Activated CD4-positive, CD25-positive, alpha-beta regulatory T cell treated with anti-CD3 and anti-CD28 coated beads, Interleukin-2, amount 50 U/mL, for 72 hours (primary cell): ENCODE data around the gene SIRPA.

Experiments
- DNase-seq: peaks from one replicate; pipeline ENCODE4 v3.0.0; 2021

Gene SIRPA

DNA sequence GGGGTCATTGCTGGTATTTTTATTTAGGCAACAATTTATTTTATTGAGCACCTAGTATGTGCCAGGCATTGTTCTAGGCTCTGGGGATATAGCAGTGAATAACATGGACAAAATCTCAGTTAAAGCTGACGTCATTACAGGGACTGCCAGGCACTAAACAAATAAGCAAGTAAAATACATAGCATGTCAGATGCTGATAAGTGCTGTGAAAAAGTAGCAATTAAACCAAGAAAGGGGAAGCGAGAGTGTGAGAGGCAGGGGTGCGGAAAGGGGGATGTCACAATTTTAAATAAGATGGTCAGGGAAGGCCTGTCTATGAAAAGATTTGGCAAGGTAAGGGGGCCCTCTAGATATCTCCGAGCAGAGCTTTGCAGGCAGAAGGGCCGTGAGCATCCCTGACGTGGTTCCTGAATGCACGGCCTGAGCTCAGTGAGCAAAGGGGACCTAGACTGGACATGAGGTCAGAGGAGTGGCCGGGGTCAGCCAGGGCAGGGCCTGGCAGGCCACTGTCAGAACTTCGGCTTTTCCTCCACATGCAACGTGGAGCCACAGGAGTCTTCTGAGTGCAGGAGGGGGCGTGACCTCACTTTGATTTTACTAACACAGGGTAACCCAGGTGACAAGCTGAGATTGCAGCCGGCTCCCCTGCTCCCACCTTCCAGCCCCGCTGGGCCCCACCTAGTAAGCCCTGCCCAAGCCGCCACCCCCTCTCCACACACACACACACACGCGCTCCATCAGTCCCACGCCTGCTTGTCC, 24.2 kb upstream of the SIRPA start:
- no peak for DNase-seq

DNA sequence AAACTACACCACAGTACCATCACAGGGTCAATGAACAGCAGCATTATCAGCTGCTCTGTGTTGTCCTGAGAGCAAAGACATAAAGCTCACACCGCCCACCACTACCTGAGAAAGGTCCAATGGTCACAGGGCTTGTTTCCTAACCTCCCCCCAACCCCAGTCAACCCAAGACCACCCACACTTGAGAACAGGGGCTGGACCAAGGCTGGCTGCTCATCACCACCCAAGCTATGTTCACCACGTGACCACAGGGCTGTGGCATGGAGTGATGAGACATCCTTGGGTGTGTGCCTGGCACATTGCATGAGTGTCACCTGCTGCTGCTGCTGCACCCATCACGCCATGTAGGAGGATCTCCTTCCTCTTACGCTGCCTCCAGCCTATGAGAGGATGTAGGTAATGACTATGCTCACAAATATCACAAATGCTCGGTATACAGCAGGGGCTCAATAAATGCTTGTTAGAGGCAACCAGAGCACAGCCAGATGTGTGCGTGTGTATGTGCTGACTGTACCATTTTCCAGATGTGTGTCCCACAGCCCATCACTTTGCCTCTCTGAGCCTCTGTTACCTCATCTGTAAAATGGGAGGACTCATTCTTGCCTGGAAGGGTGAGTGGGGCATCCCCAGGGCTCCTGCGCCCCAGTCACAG, 23.3 kb upstream of the SIRPA start:
- no peak for DNase-seq

DNA sequence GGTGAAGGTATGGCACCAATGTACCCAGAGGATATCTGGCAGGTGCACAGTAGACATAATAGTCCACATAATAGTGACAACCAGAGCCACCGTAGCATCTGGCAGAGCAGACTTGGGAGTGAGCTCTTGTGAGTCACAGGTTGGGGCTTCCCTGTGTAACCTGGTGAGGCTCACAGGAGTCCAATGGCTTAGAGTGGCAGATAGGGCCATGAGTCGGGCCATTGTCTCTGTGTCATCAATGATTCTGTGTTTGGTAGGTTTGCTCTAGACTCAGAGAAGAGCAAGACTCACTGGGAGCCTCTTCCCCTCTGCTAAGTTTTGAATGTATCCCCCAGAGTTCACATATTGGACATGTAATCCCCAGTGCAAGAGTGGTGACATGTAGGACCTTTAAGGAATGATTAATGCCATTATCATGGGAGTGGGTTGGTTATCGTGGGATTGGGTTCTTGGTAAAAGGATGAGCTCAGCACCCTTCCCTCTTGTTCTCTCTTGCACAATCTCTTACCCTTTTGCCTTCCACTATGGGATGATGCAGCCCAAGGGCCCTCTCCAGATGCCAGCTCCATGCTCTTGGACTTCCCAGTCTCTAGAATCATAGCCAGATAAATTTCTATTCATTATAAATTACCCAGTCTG, 22.6 kb upstream of the SIRPA start:
- no peak for DNase-seq

DNA sequence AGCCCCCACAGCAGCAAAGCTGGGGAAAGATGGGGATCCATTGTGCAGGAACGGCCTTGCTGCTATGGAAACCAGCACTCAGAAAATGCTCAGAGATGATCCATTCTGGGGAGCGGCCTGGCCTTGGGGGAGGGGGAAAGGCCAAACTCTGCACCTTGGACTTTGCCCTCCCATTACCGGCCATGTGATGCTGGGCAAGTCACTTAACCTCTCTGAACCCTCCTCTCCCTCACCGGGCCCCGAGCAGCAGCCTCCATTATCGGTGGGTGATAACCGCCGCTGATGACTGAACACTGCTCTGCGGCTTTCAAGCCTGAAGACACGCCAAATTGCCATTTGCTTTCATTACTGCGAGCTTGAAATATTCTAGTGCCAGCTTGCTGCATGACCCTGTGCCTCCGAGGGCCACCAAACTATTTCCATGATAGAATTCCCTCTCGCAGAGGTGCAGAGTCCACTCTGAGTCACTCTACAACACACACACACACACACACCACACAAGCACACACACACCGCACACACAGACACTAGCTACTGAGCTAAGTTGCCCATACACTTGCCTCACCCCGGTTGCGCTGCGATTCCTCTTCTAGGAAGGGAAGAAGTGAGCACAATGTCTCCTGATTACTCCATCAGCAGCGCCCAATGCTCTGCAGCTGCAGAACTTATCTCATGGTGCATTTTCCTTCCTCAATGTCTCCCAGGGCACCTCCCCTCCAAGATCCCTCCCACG, 20.6 kb upstream of the SIRPA start:
- no peak for DNase-seq

DNA sequence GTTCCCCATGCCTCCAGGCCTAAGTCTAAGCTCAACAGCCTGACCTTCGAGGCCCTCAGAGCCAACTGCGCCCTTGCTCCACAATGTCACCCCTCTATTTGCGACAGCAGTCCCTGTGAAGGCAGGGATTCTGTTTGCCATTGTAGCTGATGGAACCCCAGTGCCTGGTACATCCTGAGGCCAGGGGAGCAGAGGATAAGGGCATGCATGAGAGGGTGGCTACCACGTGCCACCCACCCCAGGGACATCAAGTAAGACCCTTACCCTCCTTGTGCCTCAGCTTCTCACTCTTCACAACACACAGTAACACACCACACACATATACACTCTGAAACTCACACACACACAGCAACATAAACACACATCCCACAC, 20.0 kb upstream of the SIRPA start:
- DNase-seq: no peak

DNA sequence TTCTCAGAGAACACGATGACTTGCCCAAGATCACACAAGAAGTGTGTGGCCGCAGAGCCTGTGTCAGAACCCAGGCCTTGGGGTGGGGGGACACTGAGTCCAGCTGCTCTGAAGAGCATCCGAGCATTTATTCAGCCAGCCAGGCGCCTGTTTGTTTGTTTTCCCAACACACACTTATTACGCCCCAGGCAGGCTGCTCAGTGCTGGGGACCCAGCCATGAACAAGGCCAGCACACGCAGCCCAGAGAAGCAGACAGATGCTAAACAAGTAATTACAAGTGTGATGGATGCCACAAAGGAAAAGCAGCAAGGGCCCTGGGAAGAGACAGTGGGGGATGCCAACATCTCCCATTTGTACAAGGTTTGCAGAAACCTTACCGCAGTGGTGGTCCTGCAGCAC, 19.4 kb upstream of the SIRPA start:
- DNase-seq: no peak

DNA sequence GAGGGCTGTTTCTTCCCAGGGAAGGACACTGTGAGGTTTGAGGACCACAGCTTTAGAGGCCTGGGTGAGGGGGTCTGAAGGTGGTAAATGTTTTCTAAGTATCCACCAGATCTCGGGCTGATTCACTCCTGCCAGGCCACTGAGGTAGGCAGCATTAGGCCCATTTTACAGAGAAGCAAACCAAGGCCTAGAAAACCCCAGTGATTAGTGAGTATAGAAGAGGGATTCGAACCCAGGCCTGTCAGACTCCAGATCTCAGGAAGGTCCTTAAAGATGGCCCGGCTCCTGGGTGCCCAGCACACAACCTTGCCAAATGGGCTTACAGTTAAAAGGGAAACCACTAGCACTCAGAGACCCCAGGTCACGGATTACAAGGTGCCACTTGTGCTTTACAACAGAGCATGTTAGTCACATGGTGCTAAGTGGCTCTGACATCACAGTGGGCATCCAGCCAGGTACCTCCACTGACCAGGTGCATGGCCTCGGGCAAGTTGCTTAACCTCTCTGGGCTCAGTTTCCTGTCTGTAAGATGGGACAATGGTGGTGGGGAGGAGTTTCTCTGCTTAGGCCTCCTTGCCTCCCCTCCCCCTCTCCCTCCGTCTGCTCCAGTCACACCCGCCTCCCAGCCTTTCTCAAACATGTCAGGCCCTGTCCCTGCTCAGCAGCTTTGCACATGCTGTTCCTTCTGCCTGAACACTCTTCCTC, 18.8 kb upstream of the SIRPA start:
- no peak for DNase-seq

DNA sequence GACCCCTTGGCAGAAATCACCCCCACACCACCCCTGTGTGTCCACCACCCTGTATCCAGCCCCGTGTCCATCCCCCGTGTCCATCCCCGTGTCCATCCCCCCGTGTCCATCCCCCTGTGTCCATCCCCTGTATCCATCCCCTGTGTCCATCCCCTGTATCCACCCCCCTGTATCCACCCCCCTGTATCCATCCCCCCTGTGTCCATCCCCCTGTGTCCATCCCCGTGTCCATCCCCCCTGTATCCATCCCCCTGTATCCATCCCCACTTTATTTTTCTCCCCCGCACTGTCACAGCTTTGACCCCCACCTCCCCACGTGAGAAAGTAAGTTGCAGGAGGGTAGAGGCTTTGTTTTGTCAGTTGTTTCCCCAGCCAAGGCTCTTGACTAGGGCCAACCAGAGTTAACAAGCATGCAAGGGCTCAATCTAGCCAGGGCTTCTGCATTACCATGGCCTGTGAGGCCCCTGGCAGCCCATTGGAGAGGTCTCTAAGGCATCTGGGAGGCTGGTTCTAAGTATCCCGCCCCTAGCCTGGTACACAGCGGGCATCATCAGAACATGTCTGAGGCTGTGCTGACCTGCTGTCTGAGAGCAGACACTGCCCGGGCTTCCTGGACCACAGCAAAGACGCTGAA, 18.1 kb upstream of the SIRPA start:
- no peak for DNase-seq

DNA sequence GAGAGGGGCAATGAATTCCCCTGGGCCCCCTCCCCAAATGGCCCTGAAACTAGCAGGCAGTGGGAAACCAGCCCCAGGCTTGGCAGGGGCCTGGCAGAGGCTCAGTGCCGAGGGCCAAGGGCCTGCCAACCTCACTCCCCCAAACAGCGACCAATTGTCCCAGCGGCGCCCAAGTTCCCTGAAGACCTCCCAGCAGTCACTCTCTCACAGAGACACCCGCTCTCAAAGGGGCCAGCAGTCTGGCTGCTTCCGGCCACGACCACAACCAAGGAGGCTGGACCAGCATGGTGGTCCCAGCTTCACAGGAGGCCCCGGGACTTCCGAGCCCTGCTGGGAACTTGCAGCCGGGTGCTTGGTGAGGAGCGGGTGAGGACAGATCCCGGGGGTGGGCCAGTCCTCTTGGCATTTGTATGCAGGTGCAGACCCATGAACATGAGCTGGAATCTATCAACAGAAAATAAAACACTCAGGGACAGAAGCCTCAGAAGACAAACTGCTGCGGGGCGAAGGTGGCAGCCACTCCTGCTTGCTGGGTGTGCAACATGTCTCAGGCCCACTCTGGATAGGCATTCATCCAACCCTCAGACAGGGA, 17.5 kb upstream of the SIRPA start:
- DNase-seq: no peak

DNA sequence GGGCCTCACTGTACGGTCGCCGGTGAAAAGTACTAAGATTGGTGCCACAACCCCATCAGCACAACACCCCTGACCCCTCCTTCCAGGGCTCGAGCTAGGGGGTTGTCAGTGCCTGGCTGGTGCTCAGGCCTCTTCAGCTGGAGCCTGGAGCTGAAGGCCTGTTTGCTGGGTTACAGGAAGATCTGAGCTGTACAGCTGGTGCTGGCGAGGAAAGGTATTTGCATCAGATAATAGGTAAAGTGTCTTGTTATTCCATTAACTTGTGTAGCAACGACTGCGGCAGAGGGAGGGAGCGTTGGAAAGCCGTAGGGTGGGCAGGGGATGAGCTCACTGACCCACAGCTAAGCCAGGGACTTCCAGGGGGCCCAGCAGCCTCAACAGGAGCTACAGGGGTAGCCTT, 15.8 kb upstream of the SIRPA start:
- DNase-seq: no peak

DNA sequence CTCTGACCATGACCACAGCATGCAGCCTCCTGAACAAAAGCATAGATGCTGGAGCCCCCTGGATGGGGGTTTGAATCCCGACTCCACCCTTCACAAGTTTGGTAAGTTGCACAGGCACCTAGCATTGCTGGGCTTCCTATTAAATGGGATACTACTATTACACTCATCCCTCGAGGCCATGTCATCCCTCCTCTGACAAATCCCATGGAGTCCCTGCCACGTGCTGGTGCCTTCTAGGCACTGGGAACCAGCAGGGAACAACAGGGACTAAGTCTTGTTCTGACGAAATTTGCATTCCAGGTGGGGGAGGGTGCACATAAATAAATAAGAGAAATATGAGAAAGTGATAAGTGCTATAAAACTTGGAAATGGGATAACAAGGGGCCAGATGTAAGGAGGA, 15.3 kb upstream of the SIRPA start:
- no peak for DNase-seq

DNA sequence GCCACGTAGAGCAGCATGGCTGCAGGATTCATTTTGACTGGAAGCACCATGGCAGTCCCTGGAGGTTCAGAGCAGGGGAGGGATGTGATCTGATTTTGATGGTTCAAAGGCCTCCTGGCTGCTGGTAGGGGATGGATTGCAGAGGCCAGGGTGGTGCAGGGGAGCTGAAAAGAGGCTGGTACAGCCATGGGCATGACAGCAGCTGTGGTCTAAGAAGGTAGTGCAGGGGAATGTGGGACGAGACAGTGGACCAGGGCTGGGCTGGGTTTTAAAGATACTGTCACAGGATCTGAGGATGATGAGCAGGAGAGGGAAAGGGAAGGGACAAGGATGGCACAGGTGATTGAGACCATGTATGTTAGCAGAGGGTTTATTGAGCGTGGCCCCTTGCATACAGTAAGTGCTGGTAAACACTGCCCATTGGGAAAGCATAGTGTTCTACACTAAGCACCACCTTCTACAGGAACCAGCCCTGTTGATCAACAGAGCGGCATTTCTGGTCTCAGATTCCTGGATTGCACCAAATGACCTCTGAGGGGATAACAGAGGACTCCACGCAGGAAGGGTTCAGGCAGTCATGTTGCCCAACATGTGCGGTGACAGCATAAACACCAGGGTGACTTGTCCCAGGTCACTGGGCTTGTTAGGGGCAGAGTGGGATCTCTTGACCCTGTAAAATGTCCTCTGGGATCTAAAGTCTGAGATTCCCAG, 14.5 kb upstream of the SIRPA start:
- no peak for DNase-seq

DNA sequence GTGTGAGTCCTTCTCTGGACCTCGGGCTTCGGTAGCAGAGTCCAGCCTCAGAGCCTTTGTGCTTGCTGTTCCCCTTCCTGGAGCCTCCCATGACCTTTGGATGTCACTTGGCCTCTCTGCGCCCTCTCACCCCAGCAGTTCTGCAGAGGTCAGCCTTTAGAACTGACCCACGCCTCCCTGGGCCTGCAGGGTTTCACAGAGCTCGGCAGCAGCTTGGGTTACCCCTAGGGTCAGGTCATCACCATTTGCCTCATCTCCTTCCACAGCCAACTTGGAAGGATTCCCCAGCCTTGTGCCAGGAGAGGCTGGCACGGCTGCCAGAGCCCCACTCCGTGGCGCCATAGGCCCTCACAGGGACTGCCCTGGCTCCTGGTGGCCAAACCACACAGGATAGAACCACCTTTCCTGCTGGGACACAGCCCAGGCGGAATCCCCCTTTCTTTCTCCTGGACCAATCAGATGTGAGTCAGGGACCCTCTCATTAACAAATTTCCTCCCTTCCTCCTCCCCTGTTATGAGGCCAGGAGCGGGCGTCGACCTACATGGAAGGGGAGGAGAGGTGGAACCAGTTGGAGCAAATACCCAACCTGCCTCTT, 13.9 kb upstream of the SIRPA start:
- DNase-seq: no peak

DNA sequence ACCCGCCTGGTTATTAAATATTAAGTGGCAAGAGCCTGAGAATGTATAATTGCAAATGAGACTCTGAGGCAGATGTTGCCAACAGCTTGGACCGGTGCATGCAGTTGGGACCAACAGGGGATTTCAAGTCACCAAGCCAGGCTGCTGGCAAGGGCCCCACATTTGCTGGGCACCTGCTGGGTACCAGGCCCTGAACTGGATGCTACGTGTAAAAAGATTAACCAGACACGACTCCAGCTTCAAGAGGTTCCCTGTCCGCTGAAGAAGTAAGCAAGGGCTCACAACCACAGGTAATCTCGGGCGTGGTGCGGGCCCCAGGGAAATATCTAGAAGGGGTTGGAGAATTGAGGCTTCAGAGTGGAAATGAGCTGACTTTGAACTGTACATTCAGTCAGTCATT, 13.2 kb upstream of the SIRPA start:
- no peak for DNase-seq

DNA sequence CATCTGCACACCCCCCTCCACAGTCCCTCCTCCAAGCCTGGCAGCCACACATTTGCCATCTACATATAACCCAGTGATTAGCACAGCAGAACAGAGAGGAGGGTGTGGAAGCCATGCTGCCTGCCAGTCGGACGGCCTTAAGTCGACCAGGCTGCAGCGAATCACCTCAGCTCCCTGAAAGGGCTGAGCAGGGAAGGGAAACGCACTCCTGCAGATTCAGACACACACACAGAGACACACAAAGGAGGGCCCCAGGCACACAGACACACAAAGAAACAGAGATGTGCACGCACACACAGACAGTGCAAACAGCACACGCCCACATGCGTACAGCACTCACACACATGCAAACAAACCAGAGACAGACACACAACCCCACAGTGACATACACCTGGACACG, 11.2 kb upstream of the SIRPA start:
- DNase-seq: no peak

DNA sequence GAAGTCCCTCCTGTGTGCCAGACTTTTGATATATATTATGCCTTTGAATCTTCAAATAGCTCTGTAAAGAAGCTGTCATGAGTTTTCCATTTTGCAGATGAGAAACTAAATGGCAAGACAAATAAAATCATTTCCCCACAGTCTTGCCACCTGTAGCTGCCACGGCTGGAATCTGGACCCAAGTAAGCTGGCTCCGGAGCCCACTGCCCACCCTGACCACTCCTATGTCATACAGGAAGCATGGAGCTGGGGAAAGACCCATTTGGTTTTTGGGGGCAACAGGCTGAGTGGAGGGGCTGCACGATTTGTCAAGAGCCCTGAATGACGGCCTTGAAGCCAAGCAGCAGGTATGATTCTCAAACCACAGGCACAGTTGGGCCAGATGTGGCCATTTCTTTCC, 10.0 kb upstream of the SIRPA start:
- no peak for DNase-seq

DNA sequence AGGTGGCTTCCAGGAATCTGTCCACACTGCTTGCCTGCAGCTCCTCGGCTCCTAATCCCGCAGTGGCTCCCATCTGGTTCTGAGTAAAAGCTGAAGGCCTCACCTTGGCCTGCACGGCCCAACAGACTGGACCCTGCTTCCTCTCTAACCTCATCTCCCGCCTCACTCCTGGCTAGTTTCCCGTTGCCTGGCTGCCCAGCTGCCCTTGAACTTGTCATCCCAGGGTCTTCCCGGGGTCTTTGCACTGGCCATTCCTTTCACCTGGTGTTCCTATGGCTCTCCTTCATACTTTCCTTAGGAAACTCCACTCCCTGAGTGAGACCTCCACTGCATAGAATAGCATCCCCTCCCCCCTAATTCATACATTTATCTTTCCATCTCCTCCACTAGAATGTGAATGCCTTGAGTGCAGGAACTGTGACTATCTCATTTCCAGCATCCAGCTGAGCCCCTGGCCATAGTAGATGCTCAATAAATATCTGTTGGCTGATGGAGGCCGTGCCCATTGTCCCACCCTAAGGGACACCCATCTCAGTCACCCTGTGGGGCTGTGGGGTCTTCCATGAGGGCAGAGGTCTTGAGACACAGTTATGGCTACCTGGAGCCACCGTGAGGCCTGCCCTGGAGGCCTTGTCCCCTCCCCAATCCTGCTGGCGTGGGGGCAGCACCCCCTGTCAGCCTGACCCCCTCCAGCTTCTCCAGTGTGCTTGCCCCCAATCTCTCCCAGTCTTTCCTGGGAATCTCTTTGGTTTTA, 9.1 kb upstream of the SIRPA start:
- no peak for DNase-seq

DNA sequence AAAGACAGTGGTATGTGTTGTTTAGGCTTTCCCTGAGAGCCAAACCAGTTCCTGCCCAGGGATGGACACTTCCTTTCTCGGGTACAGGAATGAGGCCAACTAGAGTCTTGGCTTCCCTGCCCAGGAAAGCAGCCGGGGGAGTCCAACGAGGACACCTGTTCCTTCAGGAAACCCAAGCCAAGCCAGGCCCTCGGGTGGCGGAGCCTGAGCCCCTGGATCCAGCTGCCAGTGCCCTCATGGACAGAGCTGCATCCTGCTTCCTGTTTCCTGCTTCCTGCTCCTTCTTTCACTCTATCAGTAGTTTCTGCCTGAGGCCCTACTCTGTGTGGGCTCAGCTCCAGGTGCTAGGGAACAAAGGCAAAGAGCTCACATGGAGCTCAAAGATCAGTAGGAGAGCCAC, 7.9 kb upstream of the SIRPA start:
- DNase-seq: no peak

DNA sequence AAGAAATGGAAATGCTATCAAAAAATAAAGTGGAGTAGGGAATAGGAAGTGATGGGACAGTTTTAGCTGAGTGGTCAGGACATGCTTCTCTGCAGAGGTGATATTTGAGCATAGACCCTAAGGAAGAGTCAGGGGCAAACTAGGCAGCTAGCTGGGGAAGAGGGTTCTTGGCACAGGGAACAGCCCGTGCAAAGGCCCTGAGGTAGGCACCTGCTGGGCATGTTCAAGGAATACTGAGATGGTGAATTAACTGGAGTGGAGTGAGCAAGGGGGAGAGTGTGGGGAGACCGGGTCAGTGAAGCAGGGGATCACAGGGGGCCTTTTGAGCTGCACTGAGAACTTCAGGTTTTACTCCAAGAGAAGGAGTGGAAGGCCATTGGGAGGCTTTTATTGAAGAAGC, 7.5 kb upstream of the SIRPA start:
- DNase-seq: no peak

DNA sequence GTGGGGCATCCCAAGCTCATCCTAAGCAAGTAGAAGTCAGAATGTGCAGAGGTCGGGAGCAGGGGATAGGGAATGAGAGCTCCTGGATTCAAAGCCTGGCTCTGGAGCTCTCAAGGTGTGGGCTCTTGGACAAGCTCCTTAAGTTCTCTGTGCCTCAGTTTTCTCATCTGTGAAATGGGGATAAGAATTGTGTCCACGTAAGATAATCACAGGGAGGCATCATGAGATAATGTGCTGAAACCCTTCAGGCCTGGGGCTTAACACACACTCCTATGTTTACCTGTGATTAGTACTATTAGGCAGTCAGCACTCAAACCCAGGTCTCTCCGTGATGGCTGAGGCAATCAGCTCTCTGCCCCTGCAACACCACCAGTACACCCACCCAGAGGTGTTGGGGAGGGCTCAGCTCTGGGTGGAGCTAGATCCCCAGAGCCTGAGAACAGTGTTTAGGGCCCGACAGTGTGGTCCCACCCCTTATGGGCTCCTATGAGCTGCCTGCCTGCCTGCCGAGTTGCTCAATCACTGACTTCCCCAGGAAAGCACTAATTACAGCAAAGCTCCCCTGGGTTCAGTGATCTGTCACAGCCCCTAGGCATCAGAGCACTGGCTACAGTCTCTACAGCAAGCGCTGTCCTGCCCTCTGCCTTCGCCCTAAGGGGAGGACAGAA, 6.3 kb upstream of the SIRPA start:
- DNase-seq: no peak
